ENCODE measurements around the gene SFTPB. TPM values are rescaled to one million over a fixed set of nuclear protein-coding genes. Genes with fewer than 3 reads are reported as not detected.

SFTPB gene
- total RNA-seq, 1 donor from 2014 or later, result not detected

DNA sequence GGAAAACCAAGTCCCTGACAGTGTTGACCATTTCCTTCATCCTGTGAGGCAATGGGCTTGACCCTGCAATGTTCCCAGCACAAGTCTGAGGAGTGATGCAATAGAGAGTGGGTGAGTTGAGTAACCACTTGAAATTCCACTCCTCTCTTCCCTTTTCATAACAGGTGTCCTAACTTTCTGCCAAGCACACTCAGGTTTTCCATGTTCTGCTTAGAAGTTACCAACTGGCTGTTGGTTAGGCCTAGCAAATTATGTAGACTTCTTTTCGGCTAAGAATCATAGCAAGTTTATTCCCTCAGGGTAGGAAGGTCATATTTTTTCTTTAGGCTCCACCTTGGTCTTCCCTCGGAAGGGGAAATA is 37.7 kb upstream of the SFTPB start:
- H3K36me3 ChIP-seq, result no peaks in the 10 kb centered on the region
- intact Hi-C loops (cut with micrococcal nuclease), result loop anchor here (10.0 kb wide), 1 partner anchor 61 kb away; no protein-coding TSS in a partner anchor
- no peaks in the 10 kb centered on the region for H3K27me3 ChIP-seq (ENCODE audit: low read depth)
- H3K27ac ChIP-seq (replicated peaks), result peak overlapping the region; percentile 94
- H3K4me1 ChIP-seq, result peaks cover 53% of the 10 kb centered on the region
- H3K9me3 ChIP-seq (replicated peaks), result no peaks in the 10 kb centered on the region
- DNase-seq, result no peak
- no peak overlapping the region for H3K4me3 ChIP-seq
- no peak for TF ChIP-seq CTCF (IDR thresholded peaks at IDR 0.05; ENCODE audit: borderline replicate concordance)

- Histone ChIP-seq H3K4me3 (no peak overlapping the region), H3K4me1 (peaks cover 48% of the 10 kb centered on the region), H3K36me3 (no peaks in the 10 kb centered on the region), H3K9me3 (replicated peaks) (no peaks in the 10 kb centered on the region), H3K27ac (replicated peaks) (peak overlapping the region; percentile 94), H3K27me3 (ENCODE audit: low read depth) (no peaks in the 10 kb centered on the region)
- DNase-seq, result no peak
- TF ChIP-seq CTCF (IDR thresholded peaks at IDR 0.05; ENCODE audit: borderline replicate concordance), result no peak
- intact Hi-C loops (cut with micrococcal nuclease), result loop anchor here (10.0 kb wide), 1 partner anchor 60 kb away; no protein-coding TSS in a partner anchor
Measured at GRCh38 chr2:85704800-85705679, 37.0 kb upstream of the SFTPB start.

- Histone ChIP-seq H3K27me3 (ENCODE audit: low read depth) (no peaks in the 10 kb centered on the region), H3K27ac (replicated peaks) (no peak overlapping the region), H3K4me1 (peaks cover 38% of the 10 kb centered on the region), H3K9me3 (replicated peaks) (no peaks in the 10 kb centered on the region), H3K4me3 (no peak overlapping the region), H3K36me3 (no peaks in the 10 kb centered on the region)
- intact Hi-C loops (cut with micrococcal nuclease), result loop anchor here (10.0 kb wide), 1 partner anchor 59 kb away; no protein-coding TSS in a partner anchor
- DNase-seq, result no peak
- no peak for TF ChIP-seq CTCF (IDR thresholded peaks at IDR 0.05; ENCODE audit: borderline replicate concordance)
Measured at GRCh38 chr2:85704038-85704437, 36.0 kb upstream of the SFTPB start.

- Histone ChIP-seq H3K4me1 (peaks cover 31% of the 10 kb centered on the region), H3K36me3 (no peaks in the 10 kb centered on the region), H3K4me3 (no peak overlapping the region), H3K27me3 (ENCODE audit: low read depth) (no peaks in the 10 kb centered on the region), H3K27ac (replicated peaks) (no peak overlapping the region), H3K9me3 (replicated peaks) (no peaks in the 10 kb centered on the region)
- no peak for TF ChIP-seq CTCF (IDR thresholded peaks at IDR 0.05; ENCODE audit: borderline replicate concordance)
- DNase-seq, result no peak
- intact Hi-C loops (cut with micrococcal nuclease), result loop anchor here (10.0 kb wide), 1 partner anchor 59 kb away; no protein-coding TSS in a partner anchor
Measured at GRCh38 chr2:85703329-85703728, 35.3 kb upstream of the SFTPB start.

DNA sequence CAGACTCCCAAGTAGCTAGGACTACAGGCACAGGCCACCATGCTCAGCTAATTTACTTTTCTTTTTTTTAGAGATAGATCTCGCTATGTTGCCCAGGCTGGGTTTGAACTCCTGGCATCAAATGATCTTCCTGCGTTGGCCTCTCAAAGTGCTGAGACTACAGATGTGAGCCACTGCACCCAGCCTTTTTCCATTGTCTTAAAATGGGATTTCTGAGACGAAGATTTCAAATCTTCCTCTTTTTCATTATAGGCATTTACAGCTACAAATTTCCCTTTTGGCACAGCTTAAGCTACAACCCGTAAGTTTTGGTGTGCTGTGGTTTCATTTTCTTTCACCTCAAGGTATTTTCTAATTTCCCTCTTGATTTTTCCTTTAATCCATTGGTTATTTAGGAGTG is 34.8 kb upstream of the SFTPB start:
- intact Hi-C loops (cut with micrococcal nuclease), result loop anchor here (10.0 kb wide), 1 partner anchor 58 kb away; no protein-coding TSS in a partner anchor
- DNase-seq, result no peak
- no peak overlapping the region for H3K27ac ChIP-seq (replicated peaks)

More for the DNA sequence above, 34.8 kb upstream of the SFTPB start:
- Histone ChIP-seq H3K9me3 (replicated peaks) (no peaks in the 10 kb centered on the region), H3K27me3 (ENCODE audit: low read depth) (no peaks in the 10 kb centered on the region), H3K36me3 (no peaks in the 10 kb centered on the region), H3K4me1 (peaks cover 26% of the 10 kb centered on the region), H3K4me3 (no peak overlapping the region)
- TF ChIP-seq CTCF (IDR thresholded peaks at IDR 0.05; ENCODE audit: borderline replicate concordance), result no peak
